ENCODE data around the gene SLC25A28. TPM values are rescaled to one million over a fixed set of nuclear protein-coding genes. Genes with fewer than 3 reads are reported as not detected.

SLC25A28 gene
- total RNA-seq, 2 experiments from 2014 or later: 43.6 to 44.7 TPM

DNA sequence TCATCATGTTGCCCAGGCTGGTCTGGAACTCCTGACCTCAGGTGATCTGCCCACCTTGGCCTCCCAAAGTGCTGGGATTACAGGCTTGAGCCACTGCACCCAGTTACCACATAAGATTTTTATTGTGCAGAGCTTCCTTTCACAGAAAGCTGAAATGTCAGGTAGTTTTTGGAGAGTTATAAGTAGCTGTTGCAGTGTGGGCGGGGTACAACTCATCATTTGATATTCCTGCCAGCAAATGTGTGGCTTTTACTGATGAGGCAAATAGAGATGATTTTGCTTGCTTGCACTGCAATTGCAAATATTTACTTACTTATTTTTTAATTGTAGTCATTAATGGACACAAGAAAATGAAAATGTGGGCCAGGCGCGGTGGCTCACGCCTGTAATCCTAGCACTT is 55.1 kb downstream of the SLC25A28 start:
- ChIA-PET POLR2A (no interaction called here), CTCF (interaction anchor here (1.4 to 6.5 kb wide), 2 partner anchors 49 to 129 kb away, joined by 3 to 80 read pairs; no protein-coding TSS in a partner anchor)
- peak; percentile 30 for DNase-seq
- H3K36me3 Mint-ChIP-seq (ENCODE audit: low read depth): no peaks in the 10 kb centered on the region
- intact Hi-C loops (cut with micrococcal nuclease): no loop called here
- no peaks in the 10 kb centered on the region for H3K9me3 Mint-ChIP-seq
- peaks cover 24% of the 10 kb centered on the region for H3K27me3 Mint-ChIP-seq
- no peak overlapping the region for H3K27ac Mint-ChIP-seq
- ATAC-seq: no peak
- no peak for TF ChIP-seq CTCF (IDR thresholded peaks at IDR 0.05)
- H3K4me1 Mint-ChIP-seq (ENCODE audit: low read depth): no peaks in the 10 kb centered on the region
- no peak overlapping the region for H3K4me3 Mint-ChIP-seq

GRCh38 chr10:99564361-99564760 is 55.9 kb downstream of the SLC25A28 start:
- Mint-ChIP-seq H3K27me3 (peaks cover 25% of the 10 kb centered on the region), H3K9me3 (no peaks in the 10 kb centered on the region), H3K36me3 (ENCODE audit: low read depth) (no peaks in the 10 kb centered on the region), H3K4me1 (ENCODE audit: low read depth) (no peaks in the 10 kb centered on the region), H3K4me3 (no peak overlapping the region), H3K27ac (no peak overlapping the region)
- ATAC-seq (no peak), DNase-seq (no peak)
- POLR2A ChIA-PET: no interaction called here
- CTCF ChIA-PET: interaction anchor here (6.5 kb wide), 1 partner anchor 50 kb away, joined by 80 read pairs; no protein-coding TSS in a partner anchor
- TF ChIP-seq CTCF (IDR thresholded peaks at IDR 0.05): no peak
- intact Hi-C loops (cut with micrococcal nuclease): loop anchor here (5.0 kb wide), 1 partner anchor 53 kb away; no protein-coding TSS in a partner anchor

GRCh38 chr10:99562631-99563030 is 57.6 kb downstream of the SLC25A28 start:
- Mint-ChIP-seq H3K36me3 (ENCODE audit: low read depth) (no peaks in the 10 kb centered on the region), H3K27ac (no peak overlapping the region), H3K4me1 (ENCODE audit: low read depth) (no peaks in the 10 kb centered on the region), H3K9me3 (no peaks in the 10 kb centered on the region), H3K4me3 (no peak overlapping the region), H3K27me3 (peaks cover 27% of the 10 kb centered on the region)
- DNase-seq (no peak), ATAC-seq (no peak)
- POLR2A ChIA-PET: no interaction called here
- TF ChIP-seq CTCF (IDR thresholded peaks at IDR 0.05): no peak
- intact Hi-C loops (cut with micrococcal nuclease): loop anchor here (5.0 kb wide), 1 partner anchor 55 kb away; no protein-coding TSS in a partner anchor
- CTCF ChIA-PET: interaction anchor here (0.7 to 6.5 kb wide), 3 partner anchors 11 to 127 kb away, joined by 3 to 80 read pairs (median 3); no protein-coding TSS in a partner anchor

Other genes starting within 250 kb of the SLC25A28 start
- 10 to 100 TPM; 48.7 to 51.5 TPM for gene GOT1, start 189.8 kb downstream of the SLC25A28 start, total RNA-seq
- not detected for gene NKX2-3, start 87.5 kb downstream of the SLC25A28 start, total RNA-seq
- gene ENTPD7, start 39.1 kb upstream of the SLC25A28 start, total RNA-seq: 1 to 10 TPM; 1.9 to 2.2 TPM
- 10 to 100 TPM; 34.2 to 35.3 TPM for gene COX15, start 111.7 kb upstream of the SLC25A28 start, total RNA-seq
- 10 to 100 TPM; 37.4 to 38.1 TPM for gene CUTC, start 111.8 kb upstream of the SLC25A28 start, total RNA-seq
- 1 to 10 TPM in 1 of 2 experiments, under 1 TPM in 1; 0.87 to 1.0 TPM for gene ABCC2, start 162.2 kb upstream of the SLC25A28 start, total RNA-seq

All from activated CD8-positive, alpha-beta T cell treated with anti-CD3 and anti-CD28 coated beads for 36 hours (primary cell).